Measurements from ENCODE around the gene SEC11A.

DNA sequence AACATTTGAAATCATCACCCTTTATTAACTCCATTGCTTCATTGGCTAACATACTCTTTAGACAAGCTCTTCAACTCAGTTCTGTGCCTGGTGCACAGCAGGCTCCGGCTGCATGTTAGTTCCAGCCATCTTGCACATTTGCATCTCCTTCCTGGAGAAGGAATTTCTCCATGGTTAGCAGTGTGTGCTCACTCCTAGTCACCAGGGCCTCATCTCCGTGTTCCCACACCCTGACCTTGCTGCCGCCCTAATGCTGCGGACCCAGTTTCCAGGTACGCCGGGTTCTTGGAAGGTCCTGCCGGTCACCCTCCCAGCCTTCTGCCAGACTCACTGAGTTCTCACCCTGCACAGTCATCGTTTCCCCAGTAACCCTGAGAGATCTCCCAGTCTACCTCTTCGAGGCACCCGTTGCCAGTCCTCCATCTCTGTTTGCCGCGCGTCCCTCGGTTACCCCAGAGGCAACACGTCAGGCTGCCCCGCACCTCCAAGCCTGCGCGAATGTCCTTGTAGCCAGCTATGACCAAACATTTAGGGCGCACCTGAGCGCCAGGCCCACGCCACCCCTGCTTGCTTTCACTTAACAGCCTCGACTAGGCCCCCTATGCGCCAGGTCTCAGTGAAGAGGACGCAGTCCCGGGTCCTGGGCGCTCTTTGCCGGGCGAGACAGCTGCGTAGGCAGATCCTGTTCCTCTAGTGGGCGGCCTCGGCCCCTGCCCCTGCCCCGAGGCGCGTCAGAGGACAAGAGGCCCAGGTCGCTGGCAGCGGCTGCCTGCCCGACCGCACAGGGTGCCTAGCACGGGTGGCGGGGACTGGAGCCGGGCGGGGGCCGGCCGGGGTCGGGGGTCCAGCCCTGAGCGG is 31.7 kb upstream of the SEC11A start:
- peak in 2 of 4 donors; percentile 48 to 52 for TF ChIP-seq POLR2A (IDR thresholded peaks at IDR 0.05)
- TF ChIP-seq, protein P1, sequence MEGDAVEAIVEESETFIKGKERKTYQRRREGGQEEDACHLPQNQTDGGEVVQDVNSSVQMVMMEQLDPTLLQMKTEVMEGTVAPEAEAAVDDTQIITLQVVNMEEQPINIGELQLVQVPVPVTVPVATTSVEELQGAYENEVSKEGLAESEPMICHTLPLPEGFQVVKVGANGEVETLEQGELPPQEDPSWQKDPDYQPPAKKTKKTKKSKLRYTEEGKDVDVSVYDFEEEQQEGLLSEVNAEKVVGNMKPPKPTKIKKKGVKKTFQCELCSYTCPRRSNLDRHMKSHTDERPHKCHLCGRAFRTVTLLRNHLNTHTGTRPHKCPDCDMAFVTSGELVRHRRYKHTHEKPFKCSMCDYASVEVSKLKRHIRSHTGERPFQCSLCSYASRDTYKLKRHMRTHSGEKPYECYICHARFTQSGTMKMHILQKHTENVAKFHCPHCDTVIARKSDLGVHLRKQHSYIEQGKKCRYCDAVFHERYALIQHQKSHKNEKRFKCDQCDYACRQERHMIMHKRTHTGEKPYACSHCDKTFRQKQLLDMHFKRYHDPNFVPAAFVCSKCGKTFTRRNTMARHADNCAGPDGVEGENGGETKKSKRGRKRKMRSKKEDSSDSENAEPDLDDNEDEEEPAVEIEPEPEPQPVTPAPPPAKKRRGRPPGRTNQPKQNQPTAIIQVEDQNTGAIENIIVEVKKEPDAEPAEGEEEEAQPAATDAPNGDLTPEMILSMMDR (IDR thresholded peaks at IDR 0.05), result peak in 1 of 6 experiments; percentile 13
